Stimulated activated CD8-positive, alpha-beta memory T cell treated with anti-CD3 and anti-CD28 coated beads, Interleukin-15, amount 100 ng/mL, for 24 hours (primary cell): Measurements from ENCODE around the gene OR9Q2.
"Not testable (repeated sequence)": the region's sequence is repeated elsewhere in the genome, so short reads cannot be mapped to it uniquely, and the experiment has no call there.

Source experiments
- DNase-seq: peaks from one replicate; pipeline ENCODE4 v3.0.0-alpha.2; 2020; ENCODE audit warnings: low read depth

Gene OR9Q2

GRCh38 chr11:58188770-58189169 is at the start of gene OR9Q2:
TSS of gene OR9Q2 (plus strand) at chr11:58189070. CDS start at chr11:58190491, 1,421 bp downstream.
- no peak for DNase-seq

DNA sequence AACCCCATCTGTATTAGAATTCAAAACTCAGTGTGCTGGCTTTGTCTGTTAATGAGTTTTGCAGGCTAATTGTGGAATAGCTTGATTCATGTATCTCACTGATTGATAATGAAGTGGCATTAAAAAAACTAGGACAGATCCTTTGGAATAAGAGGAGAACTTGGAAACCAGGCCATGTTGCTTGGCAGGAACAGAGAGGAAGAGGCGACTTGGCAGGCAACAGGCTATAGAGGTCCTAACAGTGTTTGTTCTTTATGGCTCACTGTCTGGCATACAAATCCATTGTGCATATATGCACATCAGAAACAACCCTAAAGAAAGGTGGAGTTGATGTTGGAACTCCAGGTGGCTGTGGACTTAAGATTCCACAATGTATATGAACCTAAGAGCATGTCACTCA is 46.1 kb upstream of the OR9Q2 start:
- no peak for DNase-seq

DNA sequence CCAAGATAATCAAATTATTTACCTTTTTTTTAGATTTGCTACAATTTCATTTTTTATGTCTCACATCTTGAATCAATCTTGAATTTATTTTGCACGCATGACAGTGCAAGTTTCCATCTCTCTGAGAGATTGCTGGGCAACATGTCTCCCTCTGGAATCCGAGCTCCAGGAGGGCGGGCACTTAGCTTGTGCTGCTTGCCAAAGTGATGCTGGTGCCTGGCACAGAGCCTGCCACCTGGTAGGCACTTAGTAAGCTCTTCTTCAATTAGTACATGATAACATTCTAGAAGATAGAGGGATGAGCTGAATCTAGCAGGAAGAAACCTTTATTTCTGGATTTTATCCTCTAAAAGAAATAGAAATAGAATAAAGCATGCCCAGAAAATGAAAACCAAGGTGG is 36.1 kb upstream of the OR9Q2 start:
- DNase-seq, result no peak

- DNase-seq, result no peak
Observed at GRCh38 chr11:58164389-58164788, 24.5 kb upstream of the OR9Q2 start.

- DNase-seq, result no peak
Observed at GRCh38 chr11:58164990-58165389, 23.9 kb upstream of the OR9Q2 start.

DNA sequence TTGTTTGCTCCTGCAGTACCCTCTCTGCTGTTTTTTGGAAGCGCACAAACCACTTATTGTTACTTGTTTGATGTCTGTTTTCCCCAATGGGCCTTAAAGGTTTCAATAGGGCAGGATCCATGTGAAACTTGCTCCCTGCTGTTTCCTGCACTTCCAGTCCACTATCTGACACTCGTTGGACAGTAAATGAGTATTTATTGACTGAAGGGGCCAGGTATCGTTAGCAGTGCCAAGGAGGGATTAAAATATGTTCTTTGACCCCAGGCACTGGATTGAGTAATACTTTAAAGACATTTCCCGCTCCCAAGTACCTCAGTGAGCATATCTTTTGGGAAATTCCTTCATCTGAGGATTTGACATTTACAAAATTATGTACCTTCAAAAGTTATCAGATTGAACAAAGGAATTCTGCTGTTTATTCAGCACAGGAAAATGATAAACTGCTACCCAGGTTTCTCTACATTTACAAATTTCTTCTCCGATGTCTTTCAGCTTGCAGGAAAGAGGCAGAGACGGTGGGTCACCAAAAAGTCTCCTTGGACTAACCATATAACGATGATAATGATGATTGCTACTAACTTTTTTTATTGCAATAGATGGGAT is 23.3 kb upstream of the OR9Q2 start:
- DNase-seq, result no peak

- DNase-seq, result no peak
Observed at GRCh38 chr11:58177409-58178054, 11.3 kb upstream of the OR9Q2 start.

DNA sequence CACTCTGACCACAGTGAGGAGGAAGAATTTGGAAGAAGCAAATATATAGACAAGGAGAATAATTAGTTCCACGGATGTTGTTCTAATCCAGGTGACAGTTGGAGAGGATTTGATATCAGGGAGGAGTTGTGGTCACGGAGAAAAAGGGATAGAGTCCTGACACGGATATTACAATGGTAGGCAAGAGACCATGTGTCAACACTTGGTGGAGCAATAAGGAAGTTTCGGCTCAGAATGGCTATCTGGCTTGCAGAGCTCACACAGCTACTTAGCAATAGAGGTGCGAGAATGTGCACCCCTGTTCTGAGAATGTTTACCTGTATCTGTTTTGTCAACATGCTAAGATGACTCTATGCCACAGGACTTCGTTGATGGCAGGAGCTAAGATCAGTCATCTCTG is 10.4 kb upstream of the OR9Q2 start:
- DNase-seq, result no peak

GRCh38 chr11:58179648-58180047 is 9.2 kb upstream of the OR9Q2 start:
- no peak for DNase-seq

GRCh38 chr11:58186938-58187337 is 1.9 kb upstream of the OR9Q2 start:
- no peak for DNase-seq

DNA sequence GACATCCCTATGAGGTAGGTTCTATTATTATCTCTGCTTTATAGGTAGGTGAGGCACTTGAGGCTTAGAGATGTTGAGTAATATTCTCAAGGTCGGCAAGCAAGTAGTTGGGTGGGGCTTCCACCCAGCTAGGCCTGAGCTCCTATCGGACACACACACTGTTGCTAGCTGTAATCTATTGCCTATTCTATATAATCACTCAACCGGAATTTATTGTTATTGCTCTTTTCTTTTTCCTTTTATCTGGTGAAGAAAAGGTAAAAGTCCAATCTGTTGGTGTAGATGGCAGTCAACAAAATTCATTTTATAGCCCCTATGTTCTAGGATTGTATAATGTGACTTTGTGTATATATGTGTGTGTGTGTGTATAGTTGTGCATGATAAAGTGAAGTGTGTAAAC is 3.4 kb downstream of the OR9Q2 start:
- DNase-seq, result no peak

DNA sequence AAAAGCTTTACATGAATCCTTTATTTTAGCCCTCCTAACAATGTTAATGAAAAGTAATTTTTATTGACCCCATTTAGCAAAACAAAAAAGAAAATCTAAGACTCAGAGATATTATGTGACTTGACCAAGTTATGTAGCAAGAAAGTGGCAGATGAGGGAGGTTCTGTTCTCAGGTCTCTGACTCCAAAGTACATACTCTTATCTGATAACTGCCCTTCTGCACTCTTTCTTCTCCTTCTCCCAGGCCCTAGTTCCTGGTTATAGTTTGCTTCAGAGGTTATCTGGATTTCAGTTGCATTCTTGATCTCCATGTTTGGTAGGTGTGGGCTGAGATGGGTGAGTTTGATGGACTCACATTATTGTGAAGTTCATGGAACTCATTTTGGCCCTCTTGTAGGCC is 4.5 kb downstream of the OR9Q2 start:
- DNase-seq, result no peak

DNA sequence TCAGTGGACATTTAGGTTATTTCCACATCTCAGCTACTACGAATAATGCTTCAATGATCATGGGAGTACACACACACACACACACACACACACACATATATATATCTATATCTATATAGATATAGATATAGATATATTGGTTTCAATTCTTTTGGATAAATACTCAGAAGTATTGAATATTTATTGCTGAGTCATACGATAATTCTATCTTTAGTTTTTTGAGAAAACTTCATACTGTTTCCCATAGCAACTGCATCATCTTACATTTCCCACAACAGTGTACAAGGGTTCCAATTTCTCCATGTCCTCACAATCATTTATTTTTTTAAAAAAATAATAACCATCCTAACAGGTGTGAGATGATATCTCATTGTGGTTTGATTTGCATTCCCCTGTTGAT is 7.1 kb downstream of the OR9Q2 start:
- DNase-seq, result no peak

DNA sequence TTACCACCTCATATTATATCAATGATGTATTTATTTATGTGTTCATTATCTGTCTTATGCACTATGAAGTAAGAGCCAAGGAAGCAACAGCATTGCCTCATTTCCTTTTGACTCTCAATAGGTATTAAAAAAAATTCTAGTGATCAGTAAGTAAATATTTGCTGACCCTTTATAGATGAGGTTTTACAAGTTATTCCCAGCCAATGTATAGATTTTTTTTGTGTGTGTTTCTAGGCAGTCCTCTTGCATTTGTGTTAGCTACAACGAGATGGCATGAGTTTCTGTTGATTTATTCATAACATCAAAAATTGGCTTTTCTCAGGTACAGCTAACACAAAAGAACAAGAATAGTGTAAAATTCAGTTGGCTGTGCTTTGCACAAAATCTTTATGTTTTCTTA is 10.4 kb downstream of the OR9Q2 start:
- DNase-seq, result no peak

DNA sequence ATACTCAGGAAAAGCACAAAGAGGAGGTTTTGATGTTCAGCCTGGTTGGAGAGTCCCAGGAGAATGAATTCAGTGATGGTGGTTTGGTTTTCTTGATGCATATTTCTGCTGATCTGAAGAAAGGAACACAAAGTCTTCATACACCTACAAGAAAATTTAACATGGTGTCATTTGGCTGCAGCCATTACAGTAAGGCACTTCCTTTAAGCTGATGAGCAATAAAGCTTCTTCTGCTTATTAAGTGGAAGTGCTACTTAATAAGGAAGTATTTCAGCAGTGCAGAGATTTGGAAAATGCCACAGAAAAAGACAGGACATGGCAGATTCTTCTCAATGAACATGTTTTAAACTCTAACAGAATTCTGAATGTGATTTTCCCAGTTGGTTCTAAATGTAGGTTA is 15.2 kb downstream of the OR9Q2 start, which contains the start of gene OR1S2:
Gene OR1S2, minus strand, starts transcription at position 101 of the 400 bp plus-strand sequence. Its CDS starts 0 bp downstream, at position 101.
- no peak for DNase-seq

GRCh38 chr11:58212420-58212819 is 23.6 kb downstream of the OR9Q2 start, which contains the start of gene OR1S1:
TSS of gene OR1S1 (plus strand) at chr11:58212720.
- DNase-seq, result not testable (repeated sequence)

GRCh38 chr11:58216476-58216875 is 27.6 kb downstream of the OR9Q2 start:
- DNase-seq, result no peak

GRCh38 chr11:58222721-58223120 is 33.9 kb downstream of the OR9Q2 start:
- no peak for DNase-seq

GRCh38 chr11:58227956-58228615 is 39.2 kb downstream of the OR9Q2 start:
- DNase-seq, result no peak
